Spleen (tissue), 11 donors: Measurements from ENCODE around the gene FOXA3. TPM values are rescaled to one million over a fixed set of nuclear protein-coding genes. Genes with fewer than 3 reads are reported as not detected.

ENCODE experiments used
- DNase-seq: peaks from one replicate; pipeline ENCODE4 v3.0.0-alpha.2; 2020
- H3K27ac ChIP-seq, 8 donors: fragments of 200-600 bp; sonication (generic) in 7 of 8; 1 replicate in 4 of 8; 2 replicates in 4 of 8; pipeline versions ENCODE4 v1.5.0 to v1.8.0; 2016 to 2021; ENCODE audit warnings: inconsistent platforms in 4 of 8, mild to moderate bottlenecking in 4 of 8, moderate library complexity in 1 of 8
- H3K27me3 ChIP-seq, 7 donors: fragments of 200-600 bp; sonication (generic) in 6 of 7; replicated peaks in 1 of 7; 1 replicate in 4 of 7; 2 replicates in 3 of 7; pipeline versions ENCODE4 v1.5.0 to v1.8.0; 2016 to 2021; ENCODE audit warnings: inconsistent platforms in 3 of 7, mild to moderate bottlenecking in 1 of 7
- H3K36me3 ChIP-seq, 6 donors: fragments of 200-600 bp; sonication (generic) in 5 of 6; 1 replicate in 4 of 6; 2 replicates in 2 of 6; pipeline versions ENCODE4 v1.5.0 to v1.8.0; 2016 to 2021; ENCODE audit warnings: inconsistent platforms in 2 of 6
- H3K4me1 ChIP-seq, 6 donors: fragments of 200-600 bp; sonication (generic) in 5 of 6; 1 replicate in 3 of 6; 2 replicates in 3 of 6; pipeline versions ENCODE4 v1.5.0 to v1.8.0; 2016 to 2021; ENCODE audit warnings: inconsistent platforms in 3 of 6
- H3K4me3 ChIP-seq, 8 donors: fragments of 200-600 bp; sonication (generic) in 7 of 8; 1 replicate in 4 of 8; 2 replicates in 4 of 8; pipeline versions ENCODE4 v1.5.0 to v1.8.0; 2016 to 2021; ENCODE audit warnings: inconsistent platforms in 4 of 8, mild to moderate bottlenecking in 4 of 8, moderate library complexity in 2 of 8
- H3K9me3 ChIP-seq, 8 donors: fragments of 200-600 bp; sonication (generic) in 7 of 8; 1 replicate in 4 of 8; 2 replicates in 4 of 8; pipeline versions ENCODE4 v1.5.0 to v1.8.0; 2016 to 2021; ENCODE audit warnings: inconsistent platforms in 4 of 8
- POLR2A ChIP-seq, 3 donors: fragments of 450-650 bp; IDR thresholded peaks; one replicate each; pipeline ENCODE4 v1.5.1; 2017; ENCODE audit warnings: antibody characterized with exemption in 3 of 3, mild to moderate bottlenecking in 1 of 3
- POLR2AphosphoS5 ChIP-seq, 3 donors: sonication (generic); formaldehyde crosslinking; IDR thresholded peaks; one replicate each; pipeline ENCODE4 v1.5.1; 2017; ENCODE audit warnings: antibody characterized with exemption in 3 of 3
- WGBS, 5 donors: extraction: QIAGEN DNeasy Blood & Tissue Kit in 3 of 5; methylation state at CpG; one replicate each; pipeline versions ENCODE4 v1.1.5 to v1.1.7; 2013 to 2018; 5-methylcytosine and 5-hydroxymethylcytosine counted together
- intact Hi-C: fragments of 100-400 bp; cut with DNase I; formaldehyde crosslinking; loops from one replicate; pipeline ENCODE4 v1.15.0; 2023; ENCODE audit warnings: low total_unique reads
- polyA plus RNA-seq, 3 donors: library from polyadenylated mRNA; stranded (reverse); fragments of 200-250 nt; gene quantifications; one replicate each; pipeline ENCODE4 v1.2.1, GENCODE V29; 2013
- total RNA-seq, 7 donors: library from RNA; depleted of rRNA in 3 of 7; stranded (reverse); fragments of >200 nt in 3 of 7; fragmentation: NEBNext Ultra II Directional in 4 of 7; extraction: Animal tissue kit (Norgen Biotek cat#: 25700) in 4 of 7; gene quantifications; one replicate each; pipeline versions ENCODE4 v1.1.0 to v1.2.1, GENCODE V29; 2016 to 2021
- TF ChIP-seq, protein P1 (sequence below), 11 experiments: fragments of 200-600 bp in 7 of 11; fragments of 450-650 bp in 4 of 11; sonication (generic) in 4 of 11; IDR thresholded peaks in 8 of 11; conservative IDR thresholded peaks in 3 of 11; 1 replicate in 7 of 11; 2 replicates in 4 of 11; pipeline versions ENCODE4 v1.4.0 to v1.8.0; 2016 to 2021; ENCODE audit warnings: antibody characterized with exemption in 11 of 11, inconsistent platforms in 4 of 11, mild to moderate bottlenecking in 1 of 11
- donor health status: healthy with polysubstance abuse.
- donor health status: DM: no; HTN: no; CAD: no; lungs with moderate emphysema.
- donor health status: DM: no; HTN: no; CAD: no.
- donor health status: Bipolar disorder and iron deficiency.
- donor health status: healthy.
- donor health status: DM: no; HTN: no; CAD: no.
- donor health status: DM: yes; HTN: yes; CAD: no.

Gene FOXA3
- total and polyA plus RNA-seq, 10 donors, result 0.09 to 0.24 (median 0.16) TPM; not detected in 7

DNA sequence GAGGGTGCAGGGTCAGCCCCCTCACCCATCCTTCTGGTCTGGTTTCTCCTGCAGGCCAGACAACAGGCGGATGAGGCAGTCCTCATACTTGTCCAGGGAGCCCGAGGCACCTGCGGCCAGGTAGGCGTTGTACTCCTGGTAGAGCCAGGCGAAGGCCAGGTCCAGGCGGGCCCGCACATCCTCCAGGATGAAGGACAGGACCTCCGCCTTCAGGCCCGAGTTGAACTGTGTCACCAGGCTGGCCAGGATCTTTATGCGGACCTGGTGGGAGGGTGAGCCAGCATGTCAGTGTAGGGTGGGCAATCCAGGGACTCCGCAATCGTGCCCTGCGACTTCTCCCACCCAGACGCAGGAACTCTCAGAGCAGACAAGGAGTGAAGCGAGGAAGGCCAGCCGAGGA lies 35.2 kb upstream of the FOXA3 start:
- TF ChIP-seq POLR2A (IDR thresholded peaks at IDR 0.05) (no peak), POLR2AphosphoS5 (IDR thresholded peaks at IDR 0.05) (peak in 2 of 3 donors; percentile 22 to 61)
- TF ChIP-seq, protein P1, sequence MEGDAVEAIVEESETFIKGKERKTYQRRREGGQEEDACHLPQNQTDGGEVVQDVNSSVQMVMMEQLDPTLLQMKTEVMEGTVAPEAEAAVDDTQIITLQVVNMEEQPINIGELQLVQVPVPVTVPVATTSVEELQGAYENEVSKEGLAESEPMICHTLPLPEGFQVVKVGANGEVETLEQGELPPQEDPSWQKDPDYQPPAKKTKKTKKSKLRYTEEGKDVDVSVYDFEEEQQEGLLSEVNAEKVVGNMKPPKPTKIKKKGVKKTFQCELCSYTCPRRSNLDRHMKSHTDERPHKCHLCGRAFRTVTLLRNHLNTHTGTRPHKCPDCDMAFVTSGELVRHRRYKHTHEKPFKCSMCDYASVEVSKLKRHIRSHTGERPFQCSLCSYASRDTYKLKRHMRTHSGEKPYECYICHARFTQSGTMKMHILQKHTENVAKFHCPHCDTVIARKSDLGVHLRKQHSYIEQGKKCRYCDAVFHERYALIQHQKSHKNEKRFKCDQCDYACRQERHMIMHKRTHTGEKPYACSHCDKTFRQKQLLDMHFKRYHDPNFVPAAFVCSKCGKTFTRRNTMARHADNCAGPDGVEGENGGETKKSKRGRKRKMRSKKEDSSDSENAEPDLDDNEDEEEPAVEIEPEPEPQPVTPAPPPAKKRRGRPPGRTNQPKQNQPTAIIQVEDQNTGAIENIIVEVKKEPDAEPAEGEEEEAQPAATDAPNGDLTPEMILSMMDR (IDR thresholded peaks at IDR 0.05 in 8 of 11, conservative IDR thresholded peaks at IDR 0.05 in 3 of 11), result no peak
- H3K36me3 ChIP-seq, result peaks cover 4 to 100% (median 99%) of the 10 kb centered on the region in 6 donors
- 89 to 97% (median 96%) methylated on average over 10 to 16 of the region's 16 CpGs for WGBS, 5 donors
- no peak overlapping the region for H3K27ac ChIP-seq
- no peaks in the 10 kb centered on the region for H3K4me1 ChIP-seq
- H3K4me3 ChIP-seq, result no peak overlapping the region
- H3K27me3 ChIP-seq, result no peaks in the 10 kb centered on the region
- H3K9me3 ChIP-seq, result no peaks in the 10 kb centered on the region
- DNase-seq, result no peak
- intact Hi-C loops, result no loop called here

DNA sequence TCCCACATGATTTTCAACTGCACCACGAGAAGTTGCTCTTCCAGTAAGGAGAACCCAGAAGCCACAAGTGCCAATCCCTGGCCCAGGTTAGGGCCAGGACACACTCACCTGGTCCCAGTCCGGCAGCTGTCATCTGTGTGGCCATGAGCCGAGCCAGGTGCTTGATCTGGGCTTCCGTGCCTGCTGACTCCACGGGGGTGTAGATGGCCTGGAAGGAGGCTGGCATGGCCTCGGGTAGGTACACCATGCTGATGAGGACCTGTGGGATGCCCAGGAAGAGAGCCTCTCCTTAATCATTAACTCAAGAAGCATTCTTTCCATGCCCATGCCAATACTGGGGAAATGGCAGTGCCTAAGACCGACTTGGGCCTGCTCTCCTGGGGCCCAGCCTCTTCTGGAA lies 29.2 kb upstream of the FOXA3 start:
- Histone ChIP-seq H3K27me3 (no peaks in the 10 kb centered on the region), H3K9me3 (peaks cover 0 to 3% (median 0%) of the 10 kb centered on the region in 8 donors), H3K4me1 (no peaks in the 10 kb centered on the region), H3K36me3 (peaks cover 7 to 100% (median 97%) of the 10 kb centered on the region in 6 donors), H3K4me3 (no peak overlapping the region), H3K27ac (no peak overlapping the region)
- TF ChIP-seq POLR2AphosphoS5 (IDR thresholded peaks at IDR 0.05), result peak in 1 of 3 donors; percentile 40
- TF ChIP-seq, protein P1 (IDR thresholded peaks at IDR 0.05 in 8 of 11, conservative IDR thresholded peaks at IDR 0.05 in 3 of 11), result no peak
- no peak for TF ChIP-seq POLR2A (IDR thresholded peaks at IDR 0.05)
- intact Hi-C loops, result no loop called here
- WGBS, 5 donors, result 86 to 95% (median 94%) methylated on average over 5 to 7 of the region's 7 CpGs
- no peak for DNase-seq

DNA sequence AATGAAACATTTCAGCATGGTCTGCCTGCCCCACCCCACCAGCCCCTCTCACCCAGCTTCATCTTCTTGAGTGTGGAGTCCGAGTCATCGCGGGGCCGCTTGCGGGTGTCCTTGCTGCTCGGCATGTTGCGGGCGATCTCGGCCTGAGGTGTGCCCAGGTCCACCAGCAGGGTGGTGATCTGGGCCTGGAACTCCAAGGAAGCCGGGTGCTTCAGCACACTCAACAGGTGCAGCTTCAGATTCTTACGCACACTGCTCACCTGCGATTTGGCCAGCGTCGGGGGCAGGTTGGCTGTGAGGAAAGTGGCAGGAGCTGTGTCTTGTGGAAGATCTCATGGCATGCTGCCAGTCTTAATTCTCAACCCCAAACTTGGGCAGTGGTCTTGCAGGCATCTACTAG lies 21.9 kb upstream of the FOXA3 start:
- H3K27me3 ChIP-seq, result no peaks in the 10 kb centered on the region
- peaks cover 0 to 3% (median 0%) of the 10 kb centered on the region in 8 donors for H3K9me3 ChIP-seq
- H3K36me3 ChIP-seq, result peaks cover 6 to 100% (median 100%) of the 10 kb centered on the region in 6 donors
- no peaks in the 10 kb centered on the region for H3K4me1 ChIP-seq
- peak; percentile 47 for DNase-seq
- intact Hi-C loops, result no loop called here
- whole genome bisulfite sequencing, 5 donors, result 96 to 98% (median 97%) methylated on average over 13 to 14 of the region's 14 CpGs
- no peak overlapping the region for H3K4me3 ChIP-seq
- TF ChIP-seq POLR2A (IDR thresholded peaks at IDR 0.05) (no peak), POLR2AphosphoS5 (IDR thresholded peaks at IDR 0.05) (peak in 1 of 3 donors; percentile 52)
- TF ChIP-seq, protein P1 (IDR thresholded peaks at IDR 0.05 in 8 of 11, conservative IDR thresholded peaks at IDR 0.05 in 3 of 11), result no peak
- no peak overlapping the region for H3K27ac ChIP-seq

DNA sequence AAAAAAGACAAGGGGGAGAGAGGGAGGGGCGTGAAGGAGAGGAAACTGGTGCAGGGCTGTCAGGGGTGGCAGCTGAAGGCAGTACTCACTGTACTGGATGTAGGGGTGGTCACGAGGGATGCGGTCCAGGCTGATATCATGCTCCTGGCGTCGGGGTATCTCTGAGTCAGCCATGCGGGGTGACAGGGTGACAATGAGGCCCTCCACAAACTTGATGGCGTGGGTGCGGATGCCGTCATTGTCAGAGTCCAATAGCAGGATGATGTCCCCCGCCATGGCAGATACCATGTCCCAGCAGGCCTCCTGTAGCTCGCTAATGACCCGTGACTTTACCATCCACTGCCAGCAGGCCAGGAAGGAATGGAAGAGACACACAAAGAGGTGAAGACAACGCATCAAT lies 16.5 kb upstream of the FOXA3 start:
- intact Hi-C loops, result no loop called here
- H3K4me3 ChIP-seq, result no peak overlapping the region
- WGBS, 5 donors, result 94 to 98% (median 96%) methylated on average over 13 of the region's 13 CpGs
- H3K9me3 ChIP-seq, result no peaks in the 10 kb centered on the region
- no peak overlapping the region for H3K27ac ChIP-seq
- peak; percentile 42 for DNase-seq
- TF ChIP-seq POLR2A (IDR thresholded peaks at IDR 0.05), result no peak
- H3K27me3 ChIP-seq, result no peaks in the 10 kb centered on the region
- no peaks in the 10 kb centered on the region for H3K4me1 ChIP-seq
- H3K36me3 ChIP-seq, result peaks cover 5 to 100% (median 99%) of the 10 kb centered on the region in 6 donors

DNA sequence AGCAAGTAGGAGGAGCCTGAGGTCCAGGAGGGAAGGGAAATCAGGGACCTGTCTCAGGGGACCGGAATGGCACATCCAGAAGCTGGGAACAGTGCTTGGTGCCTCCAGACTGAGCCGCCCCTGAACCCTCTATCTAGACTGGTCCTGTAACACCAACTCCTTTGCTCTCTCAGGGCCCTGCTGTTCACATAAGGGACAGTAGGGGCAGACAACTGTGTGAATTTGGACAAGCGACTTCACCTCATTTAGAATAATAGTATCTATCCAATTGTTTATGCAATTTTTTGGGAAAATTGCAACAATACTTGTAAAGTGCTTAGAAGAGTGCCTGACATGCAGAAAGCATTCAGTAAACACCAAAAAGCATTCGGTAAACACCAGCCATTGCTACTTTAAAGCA lies 15.2 kb upstream of the FOXA3 start:
- TF ChIP-seq, protein P1 (IDR thresholded peaks at IDR 0.05 in 8 of 11, conservative IDR thresholded peaks at IDR 0.05 in 3 of 11), result no peak
- TF ChIP-seq POLR2AphosphoS5 (IDR thresholded peaks at IDR 0.05) (no peak), POLR2A (IDR thresholded peaks at IDR 0.05) (no peak)
- Histone ChIP-seq H3K4me1 (no peaks in the 10 kb centered on the region), H3K27ac (no peak overlapping the region), H3K27me3 (no peaks in the 10 kb centered on the region), H3K36me3 (peaks cover 9 to 100% (median 99%) of the 10 kb centered on the region in 6 donors), H3K9me3 (no peaks in the 10 kb centered on the region), H3K4me3 (no peak overlapping the region)
- no peak for DNase-seq
- intact Hi-C loops, result no loop called here
- 93 to 97% (median 96%) methylated on average over 4 of the region's 4 CpGs for WGBS, 5 donors
